Measurements from ENCODE around the gene BEST4. TPM values are rescaled to one million over a fixed set of nuclear protein-coding genes. Genes with fewer than 3 reads are reported as not detected.
A peak's percentile ranks its signal among the peaks of the same experiment; 100 is the strongest.

The BEST4 gene
- total and polyA plus RNA-seq, 2 of the 8 experiments (the other 6 are each of a cell fraction or from before 2014, with no cell fraction given) = 0.76 to 1.4 TPM

- TF ChIP-seq, protein P1, sequence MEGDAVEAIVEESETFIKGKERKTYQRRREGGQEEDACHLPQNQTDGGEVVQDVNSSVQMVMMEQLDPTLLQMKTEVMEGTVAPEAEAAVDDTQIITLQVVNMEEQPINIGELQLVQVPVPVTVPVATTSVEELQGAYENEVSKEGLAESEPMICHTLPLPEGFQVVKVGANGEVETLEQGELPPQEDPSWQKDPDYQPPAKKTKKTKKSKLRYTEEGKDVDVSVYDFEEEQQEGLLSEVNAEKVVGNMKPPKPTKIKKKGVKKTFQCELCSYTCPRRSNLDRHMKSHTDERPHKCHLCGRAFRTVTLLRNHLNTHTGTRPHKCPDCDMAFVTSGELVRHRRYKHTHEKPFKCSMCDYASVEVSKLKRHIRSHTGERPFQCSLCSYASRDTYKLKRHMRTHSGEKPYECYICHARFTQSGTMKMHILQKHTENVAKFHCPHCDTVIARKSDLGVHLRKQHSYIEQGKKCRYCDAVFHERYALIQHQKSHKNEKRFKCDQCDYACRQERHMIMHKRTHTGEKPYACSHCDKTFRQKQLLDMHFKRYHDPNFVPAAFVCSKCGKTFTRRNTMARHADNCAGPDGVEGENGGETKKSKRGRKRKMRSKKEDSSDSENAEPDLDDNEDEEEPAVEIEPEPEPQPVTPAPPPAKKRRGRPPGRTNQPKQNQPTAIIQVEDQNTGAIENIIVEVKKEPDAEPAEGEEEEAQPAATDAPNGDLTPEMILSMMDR (IDR thresholded peaks at IDR 0.05; ENCODE audit: control extremely low read depth in 1 of 3, insufficient read depth in 1 of 3, low read depth in 1 of 3, low read length in 3 of 3) = no peak
- TF ChIP-seq, protein P2, sequence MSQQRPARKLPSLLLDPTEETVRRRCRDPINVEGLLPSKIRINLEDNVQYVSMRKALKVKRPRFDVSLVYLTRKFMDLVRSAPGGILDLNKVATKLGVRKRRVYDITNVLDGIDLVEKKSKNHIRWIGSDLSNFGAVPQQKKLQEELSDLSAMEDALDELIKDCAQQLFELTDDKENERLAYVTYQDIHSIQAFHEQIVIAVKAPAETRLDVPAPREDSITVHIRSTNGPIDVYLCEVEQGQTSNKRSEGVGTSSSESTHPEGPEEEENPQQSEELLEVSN (IDR thresholded peaks at IDR 0.05) = no peak
- TF ChIP-seq SIX5 (IDR thresholded peaks at IDR 0.05; ENCODE audit: low read depth, low read length) (no peak), CEBPB (IDR thresholded peaks at IDR 0.05; ENCODE audit: low read depth, low read length) (no peak), TAF1 (IDR thresholded peaks at IDR 0.05; ENCODE audit: low read depth, low read length) (0 out of 2 replicates have a peak, but pooled peaks have one; percentile 6), CBX8 (IDR thresholded peaks at IDR 0.05; ENCODE audit: borderline replicate concordance, low read depth, low read length) (no peak), BRCA1 (IDR thresholded peaks at IDR 0.05; ENCODE audit: low read depth, low read length) (no peak), ASH2L (IDR thresholded peaks at IDR 0.05; ENCODE audit: low read length) (no peak)
Measured at GRCh38 chr1:44808063-44808937, 20.3 kb upstream of the BEST4 start, which contains the start of gene BTBD19 (continued).
